ENCODE measurements around the gene MRPL41.
"Not testable (repeated sequence)": the region's sequence is repeated elsewhere in the genome, so short reads cannot be mapped to it uniquely, and the experiment has no call there.

Gene MRPL41

GRCh38 chr9:137524161-137524980, 27.3 kb upstream of the MRPL41 start:
- no peak overlapping the region for H3K9ac ChIP-seq (ENCODE audit: low read length)
- DNase-seq (ENCODE audit: low read depth), result no peak

GRCh38 chr9:137524981-137525317, 26.7 kb upstream of the MRPL41 start:
- Histone ChIP-seq H3K4me1 (ENCODE audit: control insufficient read depth, insufficient read depth, low read length) (no peaks in the 10 kb centered on the region), H3K36me3 (ENCODE audit: control insufficient read depth, insufficient read depth, low read length, severe bottlenecking) (peaks cover 12% of the 10 kb centered on the region), H3K27me3 (replicated peaks; ENCODE audit: control insufficient read depth, insufficient read depth, low read length) (no peaks in the 10 kb centered on the region), H3K9ac (ENCODE audit: low read length) (no peak overlapping the region), H3K4me3 (ENCODE audit: low read length) (no peak overlapping the region), H3K9me3 (ENCODE audit: control insufficient read depth, low read length) (no peaks in the 10 kb centered on the region)
- no peak for DNase-seq (ENCODE audit: low read depth)

More at GRCh38 chr9:137524161-137524980, 27.3 kb upstream of the MRPL41 start:
- no peaks in the 10 kb centered on the region for H3K9me3 ChIP-seq (ENCODE audit: control insufficient read depth, low read length)
- peaks cover 16% of the 10 kb centered on the region for H3K36me3 ChIP-seq (ENCODE audit: control insufficient read depth, insufficient read depth, low read length, severe bottlenecking)
- H3K4me1 ChIP-seq (ENCODE audit: control insufficient read depth, insufficient read depth, low read length), result peaks cover 2% of the 10 kb centered on the region
- H3K4me3 ChIP-seq (ENCODE audit: low read length), result no peak overlapping the region
- no peaks in the 10 kb centered on the region for H3K27me3 ChIP-seq (replicated peaks; ENCODE audit: control insufficient read depth, insufficient read depth, low read length)

- H3K27me3 ChIP-seq (replicated peaks; ENCODE audit: control insufficient read depth, insufficient read depth, low read length), result no peaks in the 10 kb centered on the region
- H3K4me3 ChIP-seq (ENCODE audit: low read length), result no peak overlapping the region
- H3K9ac ChIP-seq (ENCODE audit: low read length), result no peak overlapping the region
- H3K4me1 ChIP-seq (ENCODE audit: control insufficient read depth, insufficient read depth, low read length), result peaks cover 9% of the 10 kb centered on the region
- H3K9me3 ChIP-seq (ENCODE audit: control insufficient read depth, low read length), result no peaks in the 10 kb centered on the region
- no peak for DNase-seq (ENCODE audit: low read depth)
- no peaks in the 10 kb centered on the region for H3K36me3 ChIP-seq (ENCODE audit: control insufficient read depth, insufficient read depth, low read length, severe bottlenecking)
These were observed 21.3 kb upstream of the MRPL41 start for GRCh38 chr9:137530331-137530730.

- peaks cover 9% of the 10 kb centered on the region for H3K4me1 ChIP-seq (ENCODE audit: control insufficient read depth, insufficient read depth, low read length)
- no peaks in the 10 kb centered on the region for H3K27me3 ChIP-seq (replicated peaks; ENCODE audit: control insufficient read depth, insufficient read depth, low read length)
- no peak overlapping the region for H3K9ac ChIP-seq (ENCODE audit: low read length)
- H3K9me3 ChIP-seq (ENCODE audit: control insufficient read depth, low read length), result no peaks in the 10 kb centered on the region
- no peaks in the 10 kb centered on the region for H3K36me3 ChIP-seq (ENCODE audit: control insufficient read depth, insufficient read depth, low read length, severe bottlenecking)
- no peak for DNase-seq (ENCODE audit: low read depth)
- no peak overlapping the region for H3K4me3 ChIP-seq (ENCODE audit: low read length)
These were observed 20.4 kb upstream of the MRPL41 start for GRCh38 chr9:137531099-137531765.

GRCh38 chr9:137532891-137533468, 18.7 kb upstream of the MRPL41 start:
- H3K9ac ChIP-seq (ENCODE audit: low read length); H3K27me3 ChIP-seq (replicated peaks; ENCODE audit: control insufficient read depth, insufficient read depth, low read length); DNase-seq (ENCODE audit: low read depth); H3K4me1 ChIP-seq (ENCODE audit: control insufficient read depth, insufficient read depth, low read length); H3K9me3 ChIP-seq (ENCODE audit: control insufficient read depth, low read length); H3K4me3 ChIP-seq (ENCODE audit: low read length); H3K36me3 ChIP-seq (ENCODE audit: control insufficient read depth, insufficient read depth, low read length, severe bottlenecking): not testable (repeated sequence)

- Histone ChIP-seq H3K9me3 (ENCODE audit: control insufficient read depth, low read length) (no peaks in the 10 kb centered on the region), H3K9ac (ENCODE audit: low read length) (peak overlapping the region; percentile 42), H3K4me1 (ENCODE audit: control insufficient read depth, insufficient read depth, low read length) (peaks cover 9% of the 10 kb centered on the region), H3K36me3 (ENCODE audit: control insufficient read depth, insufficient read depth, low read length, severe bottlenecking) (peaks cover 3% of the 10 kb centered on the region), H3K4me3 (ENCODE audit: low read length) (no peak overlapping the region), H3K27me3 (replicated peaks; ENCODE audit: control insufficient read depth, insufficient read depth, low read length) (no peaks in the 10 kb centered on the region)
- peak; percentile 79 for DNase-seq (ENCODE audit: low read depth)
These were observed 17.2 kb upstream of the MRPL41 start for GRCh38 chr9:137534256-137535119.

GRCh38 chr9:137535120-137535428, 16.6 kb upstream of the MRPL41 start:
- H3K9ac ChIP-seq (ENCODE audit: low read length), result peak overlapping the region; percentile 20
- no peak overlapping the region for H3K4me3 ChIP-seq (ENCODE audit: low read length)
- peaks cover 9% of the 10 kb centered on the region for H3K4me1 ChIP-seq (ENCODE audit: control insufficient read depth, insufficient read depth, low read length)
- no peaks in the 10 kb centered on the region for H3K9me3 ChIP-seq (ENCODE audit: control insufficient read depth, low read length)
- DNase-seq (ENCODE audit: low read depth), result no peak
- no peaks in the 10 kb centered on the region for H3K27me3 ChIP-seq (replicated peaks; ENCODE audit: control insufficient read depth, insufficient read depth, low read length)
- peaks cover 3% of the 10 kb centered on the region for H3K36me3 ChIP-seq (ENCODE audit: control insufficient read depth, insufficient read depth, low read length, severe bottlenecking)

- not testable (repeated sequence) for H3K9ac ChIP-seq (ENCODE audit: low read length); H3K4me3 ChIP-seq (ENCODE audit: low read length); DNase-seq (ENCODE audit: low read depth); H3K9me3 ChIP-seq (ENCODE audit: control insufficient read depth, low read length); H3K27me3 ChIP-seq (replicated peaks; ENCODE audit: control insufficient read depth, insufficient read depth, low read length)
- peaks cover 10% of the 10 kb centered on the region for H3K36me3 ChIP-seq (ENCODE audit: control insufficient read depth, insufficient read depth, low read length, severe bottlenecking)
- H3K4me1 ChIP-seq (ENCODE audit: control insufficient read depth, insufficient read depth, low read length), result peaks cover 11% of the 10 kb centered on the region
These were observed 15.0 kb upstream of the MRPL41 start for GRCh38 chr9:137536594-137537131.

- Histone ChIP-seq H3K4me3 (ENCODE audit: low read length) (no peak overlapping the region), H3K36me3 (ENCODE audit: control insufficient read depth, insufficient read depth, low read length, severe bottlenecking) (peaks cover 10% of the 10 kb centered on the region), H3K4me1 (ENCODE audit: control insufficient read depth, insufficient read depth, low read length) (peaks cover 22% of the 10 kb centered on the region), H3K9me3 (ENCODE audit: control insufficient read depth, low read length) (no peaks in the 10 kb centered on the region), H3K27me3 (replicated peaks; ENCODE audit: control insufficient read depth, insufficient read depth, low read length) (no peaks in the 10 kb centered on the region), H3K9ac (ENCODE audit: low read length) (no peak overlapping the region)
- DNase-seq (ENCODE audit: low read depth), result no peak
These were observed 13.6 kb upstream of the MRPL41 start for GRCh38 chr9:137538058-137538457.

GRCh38 chr9:137540536-137540935, 11.1 kb upstream of the MRPL41 start:
- H3K9me3 ChIP-seq (ENCODE audit: control insufficient read depth, low read length), result no peaks in the 10 kb centered on the region
- no peak overlapping the region for H3K9ac ChIP-seq (ENCODE audit: low read length)
- peaks cover 32% of the 10 kb centered on the region for H3K4me1 ChIP-seq (ENCODE audit: control insufficient read depth, insufficient read depth, low read length)
- no peaks in the 10 kb centered on the region for H3K27me3 ChIP-seq (replicated peaks; ENCODE audit: control insufficient read depth, insufficient read depth, low read length)
- no peak for DNase-seq (ENCODE audit: low read depth)
- no peak overlapping the region for H3K4me3 ChIP-seq (ENCODE audit: low read length)
- peaks cover 10% of the 10 kb centered on the region for H3K36me3 ChIP-seq (ENCODE audit: control insufficient read depth, insufficient read depth, low read length, severe bottlenecking)

- Histone ChIP-seq H3K4me3 (ENCODE audit: low read length) (no peak overlapping the region), H3K9ac (ENCODE audit: low read length) (no peak overlapping the region), H3K4me1 (ENCODE audit: control insufficient read depth, insufficient read depth, low read length) (peaks cover 38% of the 10 kb centered on the region), H3K9me3 (ENCODE audit: control insufficient read depth, low read length) (no peaks in the 10 kb centered on the region), H3K27me3 (replicated peaks; ENCODE audit: control insufficient read depth, insufficient read depth, low read length) (no peaks in the 10 kb centered on the region), H3K36me3 (ENCODE audit: control insufficient read depth, insufficient read depth, low read length, severe bottlenecking) (peaks cover 10% of the 10 kb centered on the region)
- no peak for DNase-seq (ENCODE audit: low read depth)
These were observed 9.2 kb upstream of the MRPL41 start for GRCh38 chr9:137542486-137542885.

All from adipocyte (in vitro differentiated cells).